Osteocyte (in vitro differentiated cells): ENCODE measurements around the gene PPA1. TPM values are rescaled to one million over a fixed set of nuclear protein-coding genes. Genes with fewer than 3 reads are reported as not detected.

Experiments used
- DNase-seq: peaks from one replicate; pipeline ENCODE4 v3.0.0; 2021; ENCODE audit warnings: mixed read lengths; ENCODE audit not compliant: unreplicated experiment; ENCODE audit errors: extremely low spot score
- H3K27ac Mint-ChIP-seq: one replicate; pipeline ENCODE4 v1.8.0; 2021; ENCODE audit warnings: mild to moderate bottlenecking, mixed read lengths; ENCODE audit not compliant: unreplicated experiment
- H3K27me3 Mint-ChIP-seq: one replicate; pipeline ENCODE4 v1.8.0; 2021; ENCODE audit warnings: mixed read lengths; ENCODE audit not compliant: unreplicated experiment
- H3K36me3 Mint-ChIP-seq: one replicate; pipeline ENCODE4 v1.8.0; 2021; ENCODE audit warnings: mixed read lengths; ENCODE audit not compliant: unreplicated experiment
- H3K4me1 Mint-ChIP-seq: one replicate; pipeline ENCODE4 v1.8.0; 2021; ENCODE audit warnings: mixed read lengths; ENCODE audit not compliant: unreplicated experiment
- H3K4me3 Mint-ChIP-seq: one replicate; pipeline ENCODE4 v1.8.0; 2021; ENCODE audit warnings: mild to moderate bottlenecking, moderate library complexity, mixed read lengths; ENCODE audit not compliant: unreplicated experiment
- H3K9me3 Mint-ChIP-seq: one replicate; pipeline ENCODE4 v1.8.0; 2021; ENCODE audit warnings: mixed read lengths; ENCODE audit not compliant: unreplicated experiment
- total RNA-seq: library from RNA; stranded (reverse); gene quantifications from 2 replicates; pipeline ENCODE4 v1.2.1, GENCODE V29; 2021
- TF ChIP-seq, protein P1 (sequence below): fragments of 200-600 bp; sonication (generic); IDR thresholded peaks from 2 replicates; pipeline ENCODE4 v1.5.0; 2021; ENCODE audit warnings: antibody characterized with exemption, mild to moderate bottlenecking, moderate library complexity

Gene PPA1
- total RNA-seq, 1 donor from 2014 or later, result 59.8 TPM

DNA sequence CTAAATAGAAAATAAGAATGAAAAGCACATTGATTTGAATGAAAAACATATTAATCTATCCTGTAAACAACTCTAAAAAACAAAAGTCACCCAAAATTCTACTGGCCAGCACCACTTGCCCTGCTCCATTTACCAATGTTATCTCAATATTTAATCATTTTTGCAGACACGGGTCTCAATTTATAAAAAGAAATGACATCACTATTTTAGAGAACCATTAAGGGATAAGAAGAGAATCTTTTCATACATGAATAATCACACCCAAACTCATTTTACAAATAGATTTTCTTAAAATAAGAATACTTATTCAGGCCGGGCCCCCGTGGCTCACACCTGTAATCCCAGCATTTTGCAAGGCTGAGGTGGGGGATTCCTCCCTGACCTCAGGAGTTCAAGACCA is 66.8 kb downstream of the PPA1 start:
- peaks cover 56% of the 10 kb centered on the region for H3K4me1 Mint-ChIP-seq
- H3K9me3 Mint-ChIP-seq, result no peaks in the 10 kb centered on the region
- no peaks in the 10 kb centered on the region for H3K27me3 Mint-ChIP-seq
- no peak for DNase-seq
- peaks cover 12% of the 10 kb centered on the region for H3K36me3 Mint-ChIP-seq
- no peak overlapping the region for H3K27ac Mint-ChIP-seq
- TF ChIP-seq, protein P1, sequence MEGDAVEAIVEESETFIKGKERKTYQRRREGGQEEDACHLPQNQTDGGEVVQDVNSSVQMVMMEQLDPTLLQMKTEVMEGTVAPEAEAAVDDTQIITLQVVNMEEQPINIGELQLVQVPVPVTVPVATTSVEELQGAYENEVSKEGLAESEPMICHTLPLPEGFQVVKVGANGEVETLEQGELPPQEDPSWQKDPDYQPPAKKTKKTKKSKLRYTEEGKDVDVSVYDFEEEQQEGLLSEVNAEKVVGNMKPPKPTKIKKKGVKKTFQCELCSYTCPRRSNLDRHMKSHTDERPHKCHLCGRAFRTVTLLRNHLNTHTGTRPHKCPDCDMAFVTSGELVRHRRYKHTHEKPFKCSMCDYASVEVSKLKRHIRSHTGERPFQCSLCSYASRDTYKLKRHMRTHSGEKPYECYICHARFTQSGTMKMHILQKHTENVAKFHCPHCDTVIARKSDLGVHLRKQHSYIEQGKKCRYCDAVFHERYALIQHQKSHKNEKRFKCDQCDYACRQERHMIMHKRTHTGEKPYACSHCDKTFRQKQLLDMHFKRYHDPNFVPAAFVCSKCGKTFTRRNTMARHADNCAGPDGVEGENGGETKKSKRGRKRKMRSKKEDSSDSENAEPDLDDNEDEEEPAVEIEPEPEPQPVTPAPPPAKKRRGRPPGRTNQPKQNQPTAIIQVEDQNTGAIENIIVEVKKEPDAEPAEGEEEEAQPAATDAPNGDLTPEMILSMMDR, result no peak
- no peak overlapping the region for H3K4me3 Mint-ChIP-seq

DNA sequence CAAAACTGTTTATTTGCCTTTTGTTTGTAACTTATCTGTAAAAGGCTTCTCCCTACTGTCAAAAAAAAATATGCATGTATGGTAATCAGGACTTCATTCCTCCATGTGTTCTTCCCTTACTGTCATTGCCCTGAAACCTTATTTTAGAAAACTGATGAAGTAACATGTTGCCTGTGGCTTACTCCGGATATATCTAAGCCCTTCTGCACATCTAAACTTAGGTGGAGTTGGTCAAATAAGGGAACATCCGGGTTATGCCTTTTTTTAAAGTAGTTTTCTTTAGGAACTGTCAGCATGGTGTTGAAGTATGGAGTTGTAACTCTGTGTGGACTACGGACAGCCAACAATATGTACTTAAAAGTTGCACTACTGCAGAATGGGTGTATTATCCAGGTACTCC is 69.1 kb downstream of the PPA1 start:
- Mint-ChIP-seq H3K4me3 (no peak overlapping the region), H3K4me1 (peaks cover 52% of the 10 kb centered on the region), H3K9me3 (no peaks in the 10 kb centered on the region), H3K27ac (no peak overlapping the region), H3K36me3 (peaks cover 24% of the 10 kb centered on the region), H3K27me3 (no peaks in the 10 kb centered on the region)
- DNase-seq, result no peak
- TF ChIP-seq, protein P1, result no peak

DNA sequence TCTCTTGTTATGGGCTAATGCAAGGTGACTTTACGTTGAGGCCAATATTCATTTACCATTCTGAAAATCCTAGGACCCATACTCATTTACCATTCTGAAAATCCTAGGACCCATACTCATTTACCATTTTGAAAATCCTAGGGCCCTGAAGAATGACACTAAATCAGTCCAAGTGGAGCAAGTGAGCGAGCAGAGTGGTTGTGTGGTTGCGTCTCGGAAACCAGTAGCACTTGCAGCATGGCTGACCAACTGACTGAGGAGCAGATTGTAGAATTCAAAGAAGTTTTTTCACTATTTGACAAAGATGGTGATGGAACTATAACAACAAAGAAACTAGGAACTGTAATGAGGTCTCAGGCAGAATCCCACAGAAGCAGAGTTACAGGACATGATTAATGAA is 69.8 kb downstream of the PPA1 start:
- Mint-ChIP-seq H3K36me3 (peaks cover 27% of the 10 kb centered on the region), H3K9me3 (no peaks in the 10 kb centered on the region), H3K27me3 (no peaks in the 10 kb centered on the region), H3K27ac (no peak overlapping the region), H3K4me1 (peaks cover 45% of the 10 kb centered on the region), H3K4me3 (no peak overlapping the region)
- TF ChIP-seq, protein P1, result no peak
- DNase-seq, result no peak

DNA sequence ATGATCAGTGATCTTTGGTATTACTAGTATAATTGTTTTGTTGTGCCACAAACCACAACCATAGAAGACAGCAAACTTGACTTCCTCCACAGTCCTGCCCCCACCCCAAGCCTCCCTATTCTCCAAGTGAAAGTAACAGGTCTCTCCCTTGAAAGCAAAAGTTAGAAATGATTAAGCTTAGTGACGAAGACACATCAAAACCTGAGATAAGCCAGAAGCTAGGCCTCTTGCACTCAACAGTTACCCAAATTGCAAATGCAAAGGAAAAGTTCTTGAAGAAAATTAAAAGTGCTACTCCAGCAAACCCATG is 70.4 kb downstream of the PPA1 start:
- Mint-ChIP-seq H3K36me3 (peaks cover 31% of the 10 kb centered on the region), H3K4me3 (no peak overlapping the region), H3K27me3 (no peaks in the 10 kb centered on the region), H3K9me3 (no peaks in the 10 kb centered on the region), H3K4me1 (peaks cover 39% of the 10 kb centered on the region), H3K27ac (peak overlapping the region; percentile 19)
- no peak for DNase-seq
- TF ChIP-seq, protein P1, result no peak

DNA sequence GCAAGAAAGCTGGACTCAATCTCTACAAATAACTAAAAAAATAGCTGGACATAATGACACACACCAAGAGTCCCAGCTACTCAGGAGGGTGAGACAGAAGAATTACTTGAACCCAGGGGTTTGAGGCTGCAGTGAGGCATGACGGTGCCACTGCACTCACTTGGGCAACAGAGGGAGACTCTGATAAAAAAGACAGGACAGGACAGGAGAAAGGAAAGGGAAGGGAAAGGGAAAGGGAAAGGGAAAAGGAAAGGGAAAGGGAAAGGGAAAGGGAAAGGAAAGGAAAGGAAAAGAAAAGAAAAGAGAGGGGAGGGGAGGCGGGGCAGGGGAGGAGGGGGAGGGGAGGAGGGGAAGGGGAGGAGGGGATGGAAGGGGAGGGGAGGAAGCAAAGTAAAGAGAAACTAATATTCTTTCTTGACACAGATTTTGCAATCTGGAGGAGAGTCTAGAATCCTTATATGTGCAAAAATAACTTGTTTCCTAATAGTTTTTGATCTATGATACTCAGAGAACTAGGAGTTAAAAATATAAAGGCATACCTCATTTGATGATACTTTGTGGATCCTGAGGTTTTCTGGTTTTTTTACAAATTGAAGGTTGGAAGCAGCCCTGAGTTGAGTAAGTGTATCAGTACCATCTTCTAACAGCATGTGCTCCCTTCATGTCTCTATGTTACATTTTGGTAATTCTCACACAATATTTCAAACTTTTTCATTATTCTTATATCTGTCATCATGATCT is 70.9 kb downstream of the PPA1 start:
- peak overlapping the region; percentile 79 for H3K27ac Mint-ChIP-seq
- TF ChIP-seq, protein P1, result no peak
- no peaks in the 10 kb centered on the region for H3K9me3 Mint-ChIP-seq
- DNase-seq, result no peak
- H3K4me1 Mint-ChIP-seq, result peaks cover 36% of the 10 kb centered on the region
- peaks cover 36% of the 10 kb centered on the region for H3K36me3 Mint-ChIP-seq
- no peaks in the 10 kb centered on the region for H3K27me3 Mint-ChIP-seq
- no peak overlapping the region for H3K4me3 Mint-ChIP-seq
